Upper lobe of left lung (tissue), 6 donors: ENCODE results near the gene CNTFR. TPM values are rescaled to one million over a fixed set of nuclear protein-coding genes. Genes with fewer than 3 reads are reported as not detected.

Source experiments
- ATAC-seq, 2 donors: fragments of 200-7000 bp; cut with Tn5 transposase; one replicate each; pipeline ENCODE4 v1.9.1; 2022; ENCODE audit warnings: mild to moderate bottlenecking in 2 of 2, moderate library complexity in 2 of 2; ENCODE audit not compliant: low FRiP score in 2 of 2
- DNase-seq, 2 donors: peaks; one replicate each; pipeline ENCODE4 v3.0.0-alpha.2; 2019 to 2020
- H3K27ac ChIP-seq, 4 donors: fragments of 200-600 bp; sonication (generic); one replicate each; pipeline ENCODE4 v1.5.1; 2016 to 2019
- H3K27me3 ChIP-seq, 4 donors: fragments of 200-600 bp; sonication (generic); one replicate each; pipeline ENCODE4 v1.5.1; 2017 to 2019
- H3K36me3 ChIP-seq, 4 donors: fragments of 200-600 bp; sonication (generic); one replicate each; pipeline ENCODE4 v1.5.1; 2016 to 2019
- H3K4me1 ChIP-seq, 4 donors: fragments of 200-600 bp; sonication (generic); one replicate each; pipeline ENCODE4 v1.5.1; 2018 to 2019
- H3K4me3 ChIP-seq, 4 donors: fragments of 200-600 bp; sonication (generic); one replicate each; pipeline ENCODE4 v1.5.1; 2017 to 2019; ENCODE audit warnings: mild to moderate bottlenecking in 2 of 4, moderate library complexity in 1 of 4
- H3K9me3 ChIP-seq, 4 donors: fragments of 200-600 bp; sonication (generic); one replicate each; pipeline ENCODE4 v1.5.1; 2018 to 2019
- EP300 ChIP-seq, 4 donors: sonication (generic); formaldehyde crosslinking; IDR thresholded peaks; one replicate each; pipeline ENCODE4 v1.5.1; 2017; ENCODE audit warnings: antibody characterized with exemption in 4 of 4, control low read depth in 2 of 4
- POLR2A ChIP-seq, 4 donors: fragments of 450-650 bp; IDR thresholded peaks; one replicate each; pipeline ENCODE4 v1.5.1; 2016 to 2017; ENCODE audit warnings: antibody characterized with exemption in 4 of 4, mild to moderate bottlenecking in 2 of 4
- POLR2AphosphoS5 ChIP-seq, 2 donors: sonication (generic); formaldehyde crosslinking; IDR thresholded peaks; one replicate each; pipeline ENCODE4 v1.5.1; 2017; ENCODE audit warnings: antibody characterized with exemption in 2 of 2
- WGBS, 2 donors: methylation state at CpG; one replicate each; pipeline ENCODE4 v1.1.5; 2017 to 2018; 5-methylcytosine and 5-hydroxymethylcytosine counted together
- total RNA-seq, 6 donors: library from RNA; depleted of rRNA in 4 of 6; stranded (reverse); fragments of >200 nt in 4 of 6; gene quantifications; one replicate each; pipeline versions ENCODE4 v1.1.0 to v1.2.1, GENCODE V29; 2016 to 2021
- TF ChIP-seq, protein P1 (sequence below), 6 experiments: fragments of 450-650 bp in 4 of 6; fragments of 200-600 bp in 2 of 6; sonication (generic) in 2 of 6; IDR thresholded peaks; one replicate each; pipeline ENCODE4 v1.5.1; 2016 to 2019; ENCODE audit warnings: antibody characterized with exemption in 6 of 6
- donor health status: DM: no; HTN: no; CAD: no; lungs with moderate emphysema.
- donor health status: DM: no; HTN: yes; CAD: no; lungs with severe emphysema.

CNTFR gene
- total RNA-seq, 6 donors from 2014 or later = 0.30 to 3.3 (median 0.69) TPM; not detected in 1

DNA sequence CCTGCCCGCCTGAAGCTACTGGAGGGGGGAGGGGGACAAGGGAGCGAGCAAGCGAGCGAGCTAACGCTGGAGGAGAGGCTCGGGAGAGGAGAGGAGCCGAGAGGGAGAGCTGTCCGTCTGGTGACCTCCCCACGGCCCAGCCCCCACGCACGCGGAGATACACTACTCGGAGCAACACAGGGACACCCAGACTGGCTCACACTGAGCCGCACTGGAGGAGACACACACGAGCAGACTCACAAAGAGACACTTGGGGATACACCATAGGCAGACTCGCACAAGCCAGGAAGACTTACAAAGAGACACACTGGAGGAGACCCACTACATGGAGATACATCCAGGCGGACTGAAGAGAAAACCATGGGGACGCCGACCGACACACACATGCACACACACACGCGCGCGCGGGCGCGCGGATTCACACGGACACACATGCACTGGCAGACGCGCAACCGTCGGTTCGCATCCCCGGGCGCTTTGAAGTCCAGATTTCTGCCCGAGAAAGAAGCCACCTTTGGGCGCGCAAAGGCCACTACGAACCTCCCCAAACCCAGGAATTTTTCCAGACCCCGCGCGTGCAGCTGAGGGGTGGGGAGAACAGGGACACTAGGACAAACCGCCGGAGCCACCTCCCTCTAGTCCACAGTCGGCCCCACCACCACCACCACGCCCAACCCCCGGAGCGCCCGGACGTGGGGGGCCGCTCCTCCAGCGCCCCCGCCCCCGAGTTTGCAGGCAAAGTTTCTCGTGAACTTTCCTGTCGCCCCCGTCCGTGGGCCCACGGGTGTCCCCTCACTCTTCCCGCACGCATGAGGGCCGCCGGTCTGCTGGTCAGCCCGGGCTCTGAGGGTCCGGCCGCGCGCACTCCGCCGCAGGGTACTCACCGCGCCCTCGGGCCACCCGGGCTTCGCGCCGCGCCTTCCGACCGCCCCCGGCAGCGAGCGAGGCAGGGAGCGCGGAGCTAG lies 571 bp downstream of the CNTFR start:
- H3K27me3 ChIP-seq = peaks cover 0 to 58% (median 24%) of the 10 kb centered on the region in 4 donors
- no peak overlapping the region for H3K27ac ChIP-seq
- WGBS, 2 donors = 3 to 7% methylated on average over 27 to 48 of the region's 86 CpGs
- TF ChIP-seq POLR2A (IDR thresholded peaks at IDR 0.05) (no peak), POLR2AphosphoS5 (IDR thresholded peaks at IDR 0.05) (no peak), EP300 (IDR thresholded peaks at IDR 0.05) (no peak)
- TF ChIP-seq, protein P1, sequence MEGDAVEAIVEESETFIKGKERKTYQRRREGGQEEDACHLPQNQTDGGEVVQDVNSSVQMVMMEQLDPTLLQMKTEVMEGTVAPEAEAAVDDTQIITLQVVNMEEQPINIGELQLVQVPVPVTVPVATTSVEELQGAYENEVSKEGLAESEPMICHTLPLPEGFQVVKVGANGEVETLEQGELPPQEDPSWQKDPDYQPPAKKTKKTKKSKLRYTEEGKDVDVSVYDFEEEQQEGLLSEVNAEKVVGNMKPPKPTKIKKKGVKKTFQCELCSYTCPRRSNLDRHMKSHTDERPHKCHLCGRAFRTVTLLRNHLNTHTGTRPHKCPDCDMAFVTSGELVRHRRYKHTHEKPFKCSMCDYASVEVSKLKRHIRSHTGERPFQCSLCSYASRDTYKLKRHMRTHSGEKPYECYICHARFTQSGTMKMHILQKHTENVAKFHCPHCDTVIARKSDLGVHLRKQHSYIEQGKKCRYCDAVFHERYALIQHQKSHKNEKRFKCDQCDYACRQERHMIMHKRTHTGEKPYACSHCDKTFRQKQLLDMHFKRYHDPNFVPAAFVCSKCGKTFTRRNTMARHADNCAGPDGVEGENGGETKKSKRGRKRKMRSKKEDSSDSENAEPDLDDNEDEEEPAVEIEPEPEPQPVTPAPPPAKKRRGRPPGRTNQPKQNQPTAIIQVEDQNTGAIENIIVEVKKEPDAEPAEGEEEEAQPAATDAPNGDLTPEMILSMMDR (IDR thresholded peaks at IDR 0.05) = no peak
- no peaks in the 10 kb centered on the region for H3K9me3 ChIP-seq
- no peak for ATAC-seq
- peak in 1 of 2 donors; percentile 88 for DNase-seq
- peak overlapping the region in 3 of 4 donors; percentile 41 to 53 (median 46) for H3K4me3 ChIP-seq
- peaks cover 41 to 48% (median 42%) of the 10 kb centered on the region in 4 donors for H3K4me1 ChIP-seq
- H3K36me3 ChIP-seq = no peaks in the 10 kb centered on the region

DNA sequence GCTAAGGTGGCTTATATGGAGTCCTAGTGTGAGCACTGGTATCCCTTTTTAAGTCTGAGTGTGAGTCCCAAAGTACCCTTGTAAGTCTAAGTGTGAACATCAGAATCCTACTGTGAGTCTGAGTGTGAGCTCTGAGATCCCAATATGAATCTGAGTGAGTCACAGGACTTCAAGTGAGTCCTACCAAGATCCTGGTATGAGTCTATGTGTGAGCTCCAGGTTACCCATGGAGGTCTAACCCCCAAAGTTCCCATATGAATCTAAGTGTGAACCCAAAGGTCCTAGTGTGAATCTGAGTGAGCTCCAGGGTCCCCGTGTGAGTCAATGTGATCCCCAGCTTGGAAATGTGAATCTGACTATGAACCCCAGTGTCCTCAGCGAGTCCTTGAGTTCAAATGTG lies 2.3 kb downstream of the CNTFR start:
- no peak overlapping the region for H3K27ac ChIP-seq
- TF ChIP-seq POLR2A (IDR thresholded peaks at IDR 0.05) (no peak), POLR2AphosphoS5 (IDR thresholded peaks at IDR 0.05) (no peak), EP300 (IDR thresholded peaks at IDR 0.05) (no peak)
- TF ChIP-seq, protein P1 (IDR thresholded peaks at IDR 0.05) = no peak
- H3K4me3 ChIP-seq = no peak overlapping the region
- WGBS, 2 donors = 39 to 65% methylated on average over 2 of the region's 2 CpGs
- DNase-seq (no peak), ATAC-seq (no peak)
- H3K27me3 ChIP-seq = peaks cover 0 to 50% (median 24%) of the 10 kb centered on the region in 4 donors
- H3K9me3 ChIP-seq = no peaks in the 10 kb centered on the region
- no peaks in the 10 kb centered on the region for H3K36me3 ChIP-seq
- peaks cover 32 to 40% (median 33%) of the 10 kb centered on the region in 4 donors for H3K4me1 ChIP-seq

DNA sequence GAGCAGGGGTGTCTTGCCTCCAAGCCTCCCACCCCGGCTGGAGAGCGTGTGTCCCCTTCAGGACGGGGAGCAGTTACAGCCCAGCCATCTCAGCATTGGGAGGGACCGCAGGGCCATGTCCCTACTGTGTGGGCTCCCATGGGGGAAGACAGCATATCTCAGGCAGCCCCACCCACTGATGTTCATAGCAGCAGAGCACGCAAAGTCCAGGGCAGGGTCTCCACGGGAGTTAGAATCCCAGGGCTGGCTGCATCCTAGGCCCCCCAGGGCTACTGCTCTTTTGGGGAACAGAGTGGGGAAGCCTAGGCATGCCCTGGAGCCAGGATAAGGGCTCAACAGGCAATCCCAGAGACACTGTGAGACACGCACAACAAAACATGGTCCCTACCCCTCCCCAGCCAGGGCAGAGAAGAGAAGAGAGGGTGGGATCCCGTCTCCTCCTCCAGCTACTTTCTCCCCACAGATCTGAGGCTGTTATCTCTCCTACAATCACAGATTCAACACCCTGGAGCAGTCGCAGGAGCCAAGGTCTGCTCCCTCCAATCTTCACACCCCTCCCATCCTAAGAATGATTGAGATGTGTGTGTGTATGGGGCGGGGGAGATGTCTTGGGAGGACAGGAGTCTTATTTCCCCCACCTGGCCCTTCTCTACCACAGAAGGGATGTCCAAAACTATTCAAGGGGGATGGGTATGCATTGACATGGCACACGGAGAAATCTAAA lies 3.4 kb downstream of the CNTFR start:
- WGBS, 2 donors = 18 to 30% methylated on average over 5 to 11 of the region's 11 CpGs
- TF ChIP-seq EP300 (IDR thresholded peaks at IDR 0.05) = no peak
- TF ChIP-seq, protein P1 (IDR thresholded peaks at IDR 0.05) = no peak
- no peak for TF ChIP-seq POLR2AphosphoS5 (IDR thresholded peaks at IDR 0.05)
- TF ChIP-seq POLR2A (IDR thresholded peaks at IDR 0.05) = no peak
- Histone ChIP-seq H3K4me1 (peaks cover 22 to 28% (median 23%) of the 10 kb centered on the region in 4 donors), H3K9me3 (no peaks in the 10 kb centered on the region), H3K4me3 (no peak overlapping the region), H3K36me3 (no peaks in the 10 kb centered on the region), H3K27ac (no peak overlapping the region), H3K27me3 (peaks cover 0 to 42% (median 18%) of the 10 kb centered on the region in 4 donors)
- DNase-seq = no peak
- no peak for ATAC-seq

DNA sequence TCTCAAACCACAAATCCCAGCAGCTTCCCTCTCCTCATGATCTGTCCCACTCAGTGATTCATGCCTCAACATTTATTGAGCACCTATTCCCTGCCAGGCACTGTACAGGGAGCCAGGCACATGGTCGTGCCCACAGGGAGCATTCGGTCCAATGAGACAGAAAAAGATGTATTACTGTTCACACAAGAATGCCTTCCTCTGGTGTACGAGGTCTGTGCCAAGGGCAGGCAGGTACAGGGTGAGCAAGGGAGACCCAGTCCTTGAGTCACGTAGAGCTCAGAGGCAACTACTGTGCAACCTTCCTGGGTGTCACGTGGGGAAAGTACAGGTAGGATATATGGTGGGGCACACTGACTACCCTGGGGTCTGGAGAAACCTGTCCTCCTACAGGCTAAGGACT lies 4.6 kb downstream of the CNTFR start:
- Histone ChIP-seq H3K27ac (no peak overlapping the region), H3K36me3 (no peaks in the 10 kb centered on the region), H3K4me1 (peaks cover 10 to 17% (median 12%) of the 10 kb centered on the region in 4 donors), H3K9me3 (no peaks in the 10 kb centered on the region), H3K4me3 (no peak overlapping the region), H3K27me3 (peaks cover 0 to 31% (median 10%) of the 10 kb centered on the region in 4 donors)
- 73% methylated on average over 5 of the region's 5 CpGs for WGBS, 2 donors
- no peak for ATAC-seq
- TF ChIP-seq POLR2AphosphoS5 (IDR thresholded peaks at IDR 0.05) (no peak), POLR2A (IDR thresholded peaks at IDR 0.05) (no peak), EP300 (IDR thresholded peaks at IDR 0.05) (no peak)
- TF ChIP-seq, protein P1 (IDR thresholded peaks at IDR 0.05) = no peak
- no peak for DNase-seq
